Endothelial cell of umbilical vein (primary cell): ENCODE data around the gene ZNF385D. TPM values are rescaled to one million over a fixed set of nuclear protein-coding genes. Genes with fewer than 3 reads are reported as not detected.

ENCODE experiments used
- BruUV-seq: library from RNA; stranded (reverse); fragments of 400-500 nt; replicated peaks from 2 replicates; lab custom pipeline; 2021; lab: Mats Ljungman, UMichigan
- CTCF ChIA-PET: fragments of 300-600, 350-600 bp; sonication (Branson Sonifier 250); formaldehyde crosslinking; loops from one replicate; lab custom pipeline; 2021; ENCODE audit warnings: antibody characterized with exemption, inconsistent platforms; lab: Charles Lee
- POLR2A ChIA-PET: fragments of 300-600, 350-600 bp; sonication (Branson Sonifier 250); formaldehyde crosslinking; loops from one replicate; lab custom pipeline; 2021; ENCODE audit warnings: antibody characterized with exemption, inconsistent platforms; lab: Charles Lee
- DNase-seq: peaks from one replicate; pipeline ENCODE4 v3.0.0-alpha.2; 2011; ENCODE audit warnings: low read depth, low spot score
- FAIRE-seq: peaks from 2 replicates; lab custom pipeline; 2011; peaks lifted over from hg19 to GRCh38; lab: Jason Lieb, UNC
- H2AFZ ChIP-seq: 2 replicates; pipeline ENCODE4 v1.6.0; 2012; ENCODE audit warnings: low read depth, low read length, control low read depth, inconsistent platforms
- H3K27ac ChIP-seq: 2 replicates; pipeline ENCODE4 v1.5.1; 2011; ENCODE audit warnings: low read depth, mild to moderate bottlenecking, control low read depth, low read length, moderate library complexity; ENCODE audit not compliant: insufficient read depth
- H3K27me3 ChIP-seq, 2 experiments: 2 replicates each; pipeline versions ENCODE4 v1.6.0 to v1.6.1; 2011; ENCODE audit warnings: low read length in 2 of 2, mixed read lengths in 1 of 2; ENCODE audit not compliant: control insufficient read depth in 2 of 2, insufficient read depth in 2 of 2
- H3K36me3 ChIP-seq, 2 experiments: 2 replicates in 1 of 2; 3 replicates in 1 of 2; pipeline ENCODE4 v1.5.1; 2011; ENCODE audit warnings: low read length in 2 of 2, mild to moderate bottlenecking in 1 of 2, moderate library complexity in 1 of 2; ENCODE audit not compliant: control insufficient read depth in 2 of 2, insufficient read depth in 2 of 2; ENCODE audit errors: extremely low read depth in 1 of 2
- H3K4me1 ChIP-seq: 3 replicates; pipeline ENCODE4 v1.5.1; 2011; ENCODE audit warnings: mild to moderate bottlenecking, low read length; ENCODE audit not compliant: control insufficient read depth, insufficient read depth; ENCODE audit errors: extremely low read depth
- H3K4me2 ChIP-seq: 2 replicates; pipeline ENCODE4 v1.6.1; 2011; ENCODE audit warnings: low read length, control low read depth, mixed read lengths; ENCODE audit not compliant: insufficient read depth
- H3K4me3 ChIP-seq, 3 experiments: fragments of 200-600 bp in 1 of 3; sonication (generic), shearing (Covaris generic) in 1 of 3; replicated peaks in 1 of 3; 2 replicates each; pipeline ENCODE4 v1.5.1; 2011 to 2016; ENCODE audit warnings: control low read depth in 3 of 3, low read length in 3 of 3, mild to moderate bottlenecking in 2 of 3, inconsistent platforms in 1 of 3, low read depth in 1 of 3, moderate library complexity in 1 of 3; ENCODE audit not compliant: insufficient read depth in 1 of 3
- H3K79me2 ChIP-seq: 2 replicates; pipeline ENCODE4 v1.6.0; 2012; ENCODE audit warnings: low read length, inconsistent platforms; ENCODE audit not compliant: control insufficient read depth, insufficient read depth
- H3K9ac ChIP-seq: replicated peaks from 2 replicates; pipeline ENCODE3; 2011; ENCODE audit warnings: low read length, control low read depth; ENCODE audit not compliant: insufficient read depth; ENCODE audit errors: extremely low read depth
- H3K9me1 ChIP-seq: replicated peaks from 3 replicates; pipeline ENCODE4 v1.6.0; 2011; ENCODE audit warnings: mild to moderate bottlenecking, low read length; ENCODE audit not compliant: control insufficient read depth, insufficient read depth; ENCODE audit errors: extremely low read depth
- H3K9me3 ChIP-seq: replicated peaks from 2 replicates; pipeline ENCODE4 v1.5.1; 2012; ENCODE audit warnings: low read length, inconsistent platforms; ENCODE audit not compliant: control insufficient read depth, insufficient read depth
- H4K20me1 ChIP-seq: replicated peaks from 2 replicates; pipeline ENCODE3; 2011; ENCODE audit warnings: mild to moderate bottlenecking, low read length; ENCODE audit not compliant: control insufficient read depth, insufficient read depth; ENCODE audit errors: extremely low read depth
- EZH2 ChIP-seq: IDR thresholded peaks from 2 replicates; pipeline ENCODE4 v1.6.1; 2012; ENCODE audit warnings: borderline replicate concordance, low read depth, mild to moderate bottlenecking, moderate library complexity, low read length, inconsistent platforms; ENCODE audit not compliant: severe bottlenecking
- FOS ChIP-seq: IDR thresholded peaks from 2 replicates; pipeline ENCODE4 v1.6.1; 2011; ENCODE audit warnings: mild to moderate bottlenecking, low read length, moderate library complexity, borderline replicate concordance; ENCODE audit not compliant: insufficient read depth
- GATA2 ChIP-seq: IDR thresholded peaks from 2 replicates; pipeline ENCODE4 v1.7.0; 2011; ENCODE audit warnings: low read depth, mild to moderate bottlenecking, moderate library complexity, mixed read lengths, low read length; ENCODE audit not compliant: insufficient read length, insufficient read depth
- JUN ChIP-seq: IDR thresholded peaks from 2 replicates; pipeline ENCODE4 v1.6.1; 2011; ENCODE audit warnings: borderline replicate concordance, low read depth; ENCODE audit not compliant: insufficient read length, insufficient read depth
- MYC ChIP-seq: IDR thresholded peaks from one replicate; pipeline ENCODE4 v1.6.1; 2011; ENCODE audit warnings: mild to moderate bottlenecking, low read depth, low read length
- POLR2A ChIP-seq: IDR thresholded peaks from 2 replicates; pipeline ENCODE4 v1.6.1; 2012; ENCODE audit warnings: low read depth, mild to moderate bottlenecking, control low read depth, low read length
- POLR2AphosphoS5 ChIP-seq: IDR thresholded peaks from 2 replicates; pipeline ENCODE4 v1.6.1; 2012; ENCODE audit warnings: low read depth, mild to moderate bottlenecking, control low read depth, low read length, moderate library complexity; ENCODE audit not compliant: insufficient read depth
- dilution Hi-C: fragments of 300-500 bp; cut with MboI; formaldehyde crosslinking; loops from one replicate; pipeline ENCODE4 v1.15.0; 2019; ENCODE audit warnings: low sequenced_read_pairs; ENCODE audit not compliant: extremely low pct_ligation_motif_present
- intact Hi-C: fragments of 100-400 bp; cut with micrococcal nuclease; formaldehyde crosslinking; loops from one replicate; pipeline ENCODE4 v1.10.0; 2022
- polyA plus RNA-seq, 4 experiments: library from polyadenylated mRNA; depleted of rRNA in 3 of 4; stranded (reverse) in 3 of 4; unstranded in 1 of 4; fragments of >200 nt; gene quantifications; 2 replicates each; pipeline versions ENCODE4 v1.2.1 to v1.2.3, GENCODE V29; 2011 to 2012; ENCODE audit warnings: missing spikeins in 1 of 4
- total RNA-seq: library from RNA; stranded (reverse); gene quantifications from 2 replicates; pipeline ENCODE4 v1.2.3, GENCODE V29; 2021
- TF ChIP-seq, protein P1 (sequence below): IDR thresholded peaks from 2 replicates; pipeline ENCODE4 v1.6.1; 2011; ENCODE audit not compliant: insufficient read depth, insufficient read length
- TF ChIP-seq, protein P2 (sequence below), 2 donors: IDR thresholded peaks; 1 replicate in 1 of 2; 2 replicates in 1 of 2; pipeline ENCODE4 v1.5.1; 2011; ENCODE audit warnings: low read length in 2 of 2, mild to moderate bottlenecking in 2 of 2, moderate library complexity in 2 of 2, control low read depth in 1 of 2, inconsistent platforms in 1 of 2, low read depth in 1 of 2; ENCODE audit not compliant: insufficient read depth in 1 of 2; ENCODE audit errors: extremely low read depth in 1 of 2

Gene ZNF385D
- total and polyA plus RNA-seq, 2 donors (not counting 3 experiments of a cell fraction or from before 2014, with no cell fraction given) = not detected

DNA sequence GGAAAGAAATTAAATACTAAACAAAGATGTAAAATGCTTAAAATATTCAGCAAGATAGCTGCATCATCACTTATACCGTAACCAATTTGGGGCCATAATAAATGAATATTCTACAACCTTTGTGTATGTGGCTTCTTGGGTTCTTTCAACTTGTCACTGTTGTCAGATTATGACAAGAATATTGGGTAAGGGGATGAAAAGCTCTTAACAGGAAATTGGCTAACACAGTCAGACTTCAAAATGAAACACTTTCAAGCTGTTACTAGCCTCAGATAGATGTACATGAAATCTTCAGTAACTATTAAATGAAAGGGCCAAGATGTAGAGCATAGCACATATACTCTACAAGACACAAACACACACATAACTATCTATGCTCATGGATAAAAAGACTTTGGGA lies 38.7 kb upstream of the ZNF385D start:
- Histone ChIP-seq H3K4me2 (no peak overlapping the region), H3K36me3 (no peaks in the 10 kb centered on the region), H3K27ac (no peak overlapping the region), H3K4me1 (peaks cover 2% of the 10 kb centered on the region), H4K20me1 (no peaks in the 10 kb centered on the region), H3K9me1 (no peaks in the 10 kb centered on the region), H3K27me3 (no peaks in the 10 kb centered on the region), H3K9me3 (no peaks in the 10 kb centered on the region), H3K4me3 (no peak overlapping the region), H3K79me2 (no peaks in the 10 kb centered on the region), H3K9ac (no peak overlapping the region), H2AFZ (no peak overlapping the region)
- intact Hi-C loops (no loop called here), dilution Hi-C loops (no loop called here)
- CTCF ChIA-PET = no interaction called here
- POLR2A ChIA-PET = no interaction called here
- TF ChIP-seq GATA2 (no peak), POLR2AphosphoS5 (no peak), EZH2 (no peak), MYC (no peak)
- FAIRE-seq = no peak
- no TSS peak for BruUV-seq
- DNase-seq = no peak

DNA sequence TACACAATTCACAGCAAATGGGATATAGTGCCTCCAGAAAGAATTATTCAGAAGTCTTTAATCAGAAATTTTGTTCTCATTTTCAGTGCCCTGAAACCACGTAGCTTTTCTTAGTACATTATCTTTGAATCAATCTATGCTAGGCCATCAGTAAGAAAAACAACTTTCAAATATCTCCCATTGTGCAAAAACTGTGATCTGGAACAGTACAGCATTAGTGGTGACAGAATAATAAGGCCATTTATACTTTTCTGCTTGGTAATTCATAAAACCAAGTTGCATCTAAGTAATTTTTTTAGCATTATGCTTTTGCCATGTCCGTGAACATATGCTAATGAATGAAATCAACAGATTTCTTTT lies 35.4 kb upstream of the ZNF385D start:
- H3K9me3 ChIP-seq = no peaks in the 10 kb centered on the region
- no peak overlapping the region for H2AFZ ChIP-seq
- BruUV-seq = no TSS peak
- peaks cover 2% of the 10 kb centered on the region for H3K4me1 ChIP-seq
- H3K9ac ChIP-seq = no peak overlapping the region
- POLR2A ChIA-PET = no interaction called here
- intact Hi-C loops (no loop called here), dilution Hi-C loops (no loop called here)
- DNase-seq (peak; percentile 1), FAIRE-seq (no peak)
- no peak overlapping the region for H3K27ac ChIP-seq
- H3K27me3 ChIP-seq = no peaks in the 10 kb centered on the region
- no peaks in the 10 kb centered on the region for H3K36me3 ChIP-seq
- no peak overlapping the region for H3K4me3 ChIP-seq
- no peaks in the 10 kb centered on the region for H4K20me1 ChIP-seq
- CTCF ChIA-PET = no interaction called here
- TF ChIP-seq, protein P1, sequence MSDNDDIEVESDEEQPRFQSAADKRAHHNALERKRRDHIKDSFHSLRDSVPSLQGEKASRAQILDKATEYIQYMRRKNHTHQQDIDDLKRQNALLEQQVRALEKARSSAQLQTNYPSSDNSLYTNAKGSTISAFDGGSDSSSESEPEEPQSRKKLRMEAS = no peak
- no peak for TF ChIP-seq FOS
- TF ChIP-seq POLR2AphosphoS5 = no peak
- no peak for TF ChIP-seq EZH2
- TF ChIP-seq JUN = no peak
- TF ChIP-seq, protein P2, sequence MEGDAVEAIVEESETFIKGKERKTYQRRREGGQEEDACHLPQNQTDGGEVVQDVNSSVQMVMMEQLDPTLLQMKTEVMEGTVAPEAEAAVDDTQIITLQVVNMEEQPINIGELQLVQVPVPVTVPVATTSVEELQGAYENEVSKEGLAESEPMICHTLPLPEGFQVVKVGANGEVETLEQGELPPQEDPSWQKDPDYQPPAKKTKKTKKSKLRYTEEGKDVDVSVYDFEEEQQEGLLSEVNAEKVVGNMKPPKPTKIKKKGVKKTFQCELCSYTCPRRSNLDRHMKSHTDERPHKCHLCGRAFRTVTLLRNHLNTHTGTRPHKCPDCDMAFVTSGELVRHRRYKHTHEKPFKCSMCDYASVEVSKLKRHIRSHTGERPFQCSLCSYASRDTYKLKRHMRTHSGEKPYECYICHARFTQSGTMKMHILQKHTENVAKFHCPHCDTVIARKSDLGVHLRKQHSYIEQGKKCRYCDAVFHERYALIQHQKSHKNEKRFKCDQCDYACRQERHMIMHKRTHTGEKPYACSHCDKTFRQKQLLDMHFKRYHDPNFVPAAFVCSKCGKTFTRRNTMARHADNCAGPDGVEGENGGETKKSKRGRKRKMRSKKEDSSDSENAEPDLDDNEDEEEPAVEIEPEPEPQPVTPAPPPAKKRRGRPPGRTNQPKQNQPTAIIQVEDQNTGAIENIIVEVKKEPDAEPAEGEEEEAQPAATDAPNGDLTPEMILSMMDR (IDR thresholded peaks at IDR 0.05; ENCODE audit: extremely low read depth in 1 of 2, insufficient read depth in 1 of 2, low read depth in 1 of 2, low read length in 2 of 2) = no peak
- TF ChIP-seq MYC = no peak
- no peak for TF ChIP-seq GATA2
- TF ChIP-seq POLR2A = no peak
- no peaks in the 10 kb centered on the region for H3K9me1 ChIP-seq
- H3K79me2 ChIP-seq = no peaks in the 10 kb centered on the region
- H3K4me2 ChIP-seq = no peak overlapping the region
